LNCAP (cell line): ENCODE results near the gene STAM2.
A peak's percentile ranks its signal among the peaks of the same experiment; 100 is the strongest.

Experiments
- CTCF ChIP-seq: fragments of 450-650 bp; IDR thresholded peaks from 2 replicates; pipeline ENCODE4 v1.5.1; 2017; ENCODE audit warnings: mild to moderate bottlenecking

The STAM2 gene

GRCh38 chr2:152161598-152161997 lies 14.0 kb downstream of the STAM2 start:
- TF ChIP-seq CTCF = no peak

- no peak for TF ChIP-seq CTCF
Measured at GRCh38 chr2:152157253-152157652, 18.3 kb downstream of the STAM2 start.

GRCh38 chr2:152155209-152155608 lies 20.4 kb downstream of the STAM2 start:
- 0 out of 2 replicates have a peak, but pooled peaks have one; percentile 8 for TF ChIP-seq CTCF

- no peak for TF ChIP-seq CTCF
Measured at GRCh38 chr2:152154462-152154861, 21.1 kb downstream of the STAM2 start.

- TF ChIP-seq CTCF = no peak
Measured at GRCh38 chr2:152134488-152135280, 40.9 kb downstream of the STAM2 start.

- no peak for TF ChIP-seq CTCF
Measured at GRCh38 chr2:152132306-152132705, 43.3 kb downstream of the STAM2 start.

- TF ChIP-seq CTCF = no peak
Measured at GRCh38 chr2:152127628-152128027, 47.9 kb downstream of the STAM2 start.
